DND-41 (cell line): ENCODE data around the gene PURA.

ENCODE experiments used
- ATAC-seq: fragments of 200-7000 bp; cut with Tn5 transposase; 3 replicates; pipeline ENCODE4 v1.9.1; 2021; ENCODE audit warnings: low read depth; ENCODE audit not compliant: insufficient read depth
- DNase-seq: peaks from one replicate; pipeline ENCODE4 v3.0.0-alpha.2; 2020
- H2AFZ ChIP-seq: 2 replicates; pipeline ENCODE4 v1.6.0; 2012; ENCODE audit warnings: low read depth, low read length
- H3K27ac ChIP-seq: 2 replicates; pipeline ENCODE4 v1.5.1; 2012; ENCODE audit warnings: low read length, inconsistent platforms
- H3K27me3 ChIP-seq: fragments of 200-600 bp; sonication (generic); 2 replicates; pipeline ENCODE4 v1.6.0; 2012; ENCODE audit warnings: low read length, mild to moderate bottlenecking, inconsistent platforms; ENCODE audit not compliant: insufficient read depth, poor library complexity
- H3K36me3 ChIP-seq: 2 replicates; pipeline ENCODE4 v1.5.1; 2012; ENCODE audit warnings: low read length, inconsistent platforms; ENCODE audit not compliant: insufficient read depth
- H3K4me1 ChIP-seq: 2 replicates; pipeline ENCODE4 v1.5.1; 2012; ENCODE audit warnings: mild to moderate bottlenecking, low read length; ENCODE audit not compliant: insufficient read depth
- H3K4me2 ChIP-seq: 2 replicates; pipeline ENCODE4 v1.6.0; 2012; ENCODE audit warnings: mild to moderate bottlenecking, moderate library complexity, low read length, inconsistent platforms; ENCODE audit not compliant: insufficient read depth
- H3K4me3 ChIP-seq, 2 experiments: fragments of 200-600 bp in 1 of 2; shearing (Covaris generic) in 1 of 2; 2 replicates each; pipeline ENCODE4 v1.5.1; 2012 to 2016; ENCODE audit warnings: inconsistent platforms in 2 of 2, low read length in 2 of 2, mild to moderate bottlenecking in 2 of 2, low read depth in 1 of 2, moderate library complexity in 1 of 2
- H3K79me2 ChIP-seq: 2 replicates; pipeline ENCODE4 v1.6.0; 2012; ENCODE audit warnings: low read length, inconsistent platforms; ENCODE audit not compliant: insufficient read depth
- H3K9ac ChIP-seq: 2 replicates; pipeline ENCODE4 v1.6.0; 2012; ENCODE audit warnings: low read depth, mild to moderate bottlenecking, inconsistent platforms, low read length, moderate library complexity
- H3K9me3 ChIP-seq: 2 replicates; pipeline ENCODE4 v1.5.1; 2012; ENCODE audit warnings: low read length, moderate library complexity, mild to moderate bottlenecking, inconsistent platforms; ENCODE audit not compliant: insufficient read depth, severe bottlenecking
- H4K20me1 ChIP-seq: 2 replicates; pipeline ENCODE4 v1.6.0; 2012; ENCODE audit warnings: low read length; ENCODE audit not compliant: insufficient read depth
- EZH2 ChIP-seq: IDR thresholded peaks from 3 replicates; pipeline ENCODE4 v1.6.1; 2012; ENCODE audit warnings: borderline replicate concordance, low read depth, mild to moderate bottlenecking, moderate library complexity, low read length, inconsistent platforms; ENCODE audit not compliant: severe bottlenecking
- TF ChIP-seq, protein P1 (sequence below): IDR thresholded peaks from 2 replicates; pipeline ENCODE4 v1.5.1; 2012; ENCODE audit warnings: borderline replicate concordance, low read length, moderate library complexity, mild to moderate bottlenecking; ENCODE audit not compliant: poor library complexity, severe bottlenecking; ENCODE audit errors: extremely low read depth

Gene PURA

GRCh38 chr5:140113699-140114263, at the start of gene PURA:
TSS of gene PURA (plus strand) at chr5:140114109. CDS start at chr5:140114182, 73 bp downstream.
- TF ChIP-seq, protein P1, sequence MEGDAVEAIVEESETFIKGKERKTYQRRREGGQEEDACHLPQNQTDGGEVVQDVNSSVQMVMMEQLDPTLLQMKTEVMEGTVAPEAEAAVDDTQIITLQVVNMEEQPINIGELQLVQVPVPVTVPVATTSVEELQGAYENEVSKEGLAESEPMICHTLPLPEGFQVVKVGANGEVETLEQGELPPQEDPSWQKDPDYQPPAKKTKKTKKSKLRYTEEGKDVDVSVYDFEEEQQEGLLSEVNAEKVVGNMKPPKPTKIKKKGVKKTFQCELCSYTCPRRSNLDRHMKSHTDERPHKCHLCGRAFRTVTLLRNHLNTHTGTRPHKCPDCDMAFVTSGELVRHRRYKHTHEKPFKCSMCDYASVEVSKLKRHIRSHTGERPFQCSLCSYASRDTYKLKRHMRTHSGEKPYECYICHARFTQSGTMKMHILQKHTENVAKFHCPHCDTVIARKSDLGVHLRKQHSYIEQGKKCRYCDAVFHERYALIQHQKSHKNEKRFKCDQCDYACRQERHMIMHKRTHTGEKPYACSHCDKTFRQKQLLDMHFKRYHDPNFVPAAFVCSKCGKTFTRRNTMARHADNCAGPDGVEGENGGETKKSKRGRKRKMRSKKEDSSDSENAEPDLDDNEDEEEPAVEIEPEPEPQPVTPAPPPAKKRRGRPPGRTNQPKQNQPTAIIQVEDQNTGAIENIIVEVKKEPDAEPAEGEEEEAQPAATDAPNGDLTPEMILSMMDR = peak; percentile 48
- no peak for TF ChIP-seq EZH2
- Histone ChIP-seq H4K20me1 (peaks cover 37% of the 10 kb centered on the region), H3K79me2 (peaks cover 78% of the 10 kb centered on the region), H3K27me3 (no peaks in the 10 kb centered on the region), H3K4me1 (peaks cover 57% of the 10 kb centered on the region), H2AFZ (peak within 1 kb of the TSS; percentile 80), H3K4me3 (peak within 1 kb of the TSS; percentile 69 to 80), H3K9me3 (no peaks in the 10 kb centered on the region), H3K36me3 (peaks cover 7% of the 10 kb centered on the region; the same call in 1 of the 2 replicates), H3K27ac (peak within 1 kb of the TSS; percentile 80), H3K9ac (peak within 1 kb of the TSS; percentile 83), H3K4me2 (peak within 1 kb of the TSS; percentile 95)
- DNase-seq (peak; percentile 98), ATAC-seq (peak; percentile 90)

GRCh38 chr5:140072812-140073211, 41.1 kb upstream of the PURA start:
- no peaks in the 10 kb centered on the region for H3K79me2 ChIP-seq
- H3K9me3 ChIP-seq = no peaks in the 10 kb centered on the region
- TF ChIP-seq, protein P1 = no peak
- no peak for TF ChIP-seq EZH2
- H3K4me2 ChIP-seq = no peak overlapping the region
- ATAC-seq (no peak), DNase-seq (no peak)
- no peaks in the 10 kb centered on the region for H3K36me3 ChIP-seq
- no peak overlapping the region for H3K27ac ChIP-seq
- peaks cover 6% of the 10 kb centered on the region for H3K27me3 ChIP-seq
- no peak overlapping the region for H3K4me3 ChIP-seq
- no peak overlapping the region for H2AFZ ChIP-seq
- H3K4me1 ChIP-seq = no peaks in the 10 kb centered on the region
- H4K20me1 ChIP-seq = no peaks in the 10 kb centered on the region
- H3K9ac ChIP-seq = no peak overlapping the region

- H3K9me3 ChIP-seq = no peaks in the 10 kb centered on the region
- no peaks in the 10 kb centered on the region for H4K20me1 ChIP-seq
- H3K36me3 ChIP-seq = no peaks in the 10 kb centered on the region
- peaks cover 6% of the 10 kb centered on the region for H3K27me3 ChIP-seq
- no peak overlapping the region for H2AFZ ChIP-seq
- ATAC-seq = no peak
- H3K4me2 ChIP-seq = no peak overlapping the region
- no peak overlapping the region for H3K9ac ChIP-seq
- no peak overlapping the region for H3K27ac ChIP-seq
- no peak for DNase-seq
- no peaks in the 10 kb centered on the region for H3K4me1 ChIP-seq
- H3K79me2 ChIP-seq = no peaks in the 10 kb centered on the region
- no peak for TF ChIP-seq EZH2
- TF ChIP-seq, protein P1 = peak; percentile 67
- H3K4me3 ChIP-seq = no peak overlapping the region
These were observed 40.6 kb upstream of the PURA start for GRCh38 chr5:140073296-140073695.
